GM21723 (cell line): ENCODE results near the gene MCM7.

Experiments used
- ATAC-seq: cut with Tn5 transposase; IDR thresholded peaks from one replicate; pipeline ENCODE4 v1.9.1; 2021; ENCODE audit warnings: mild to moderate bottlenecking, moderate library complexity; ENCODE audit not compliant: unreplicated experiment

The MCM7 gene

GRCh38 chr7:100075418-100075817 lies 25.8 kb downstream of the MCM7 start:
- no peak for ATAC-seq

GRCh38 chr7:100074841-100075240 lies 26.4 kb downstream of the MCM7 start:
- no peak for ATAC-seq

- ATAC-seq = no peak
Observed at GRCh38 chr7:100072462-100072861, 28.7 kb downstream of the MCM7 start.

- no peak for ATAC-seq
Observed at GRCh38 chr7:100071018-100071723, 30.0 kb downstream of the MCM7 start.

GRCh38 chr7:100069991-100070390 lies 31.2 kb downstream of the MCM7 start:
- no peak for ATAC-seq

- ATAC-seq = no peak
Observed at GRCh38 chr7:100066953-100067352, 34.2 kb downstream of the MCM7 start.

- no peak for ATAC-seq
Observed at GRCh38 chr7:100065452-100066186, 35.6 kb downstream of the MCM7 start.

- ATAC-seq = no peak
Observed at GRCh38 chr7:100064162-100064561, 37.0 kb downstream of the MCM7 start.

- ATAC-seq = no peak
Observed at GRCh38 chr7:100063376-100063775, 37.8 kb downstream of the MCM7 start.

GRCh38 chr7:100061518-100062193 lies 39.5 kb downstream of the MCM7 start:
- no peak for ATAC-seq

- ATAC-seq = no peak
Observed at GRCh38 chr7:100059251-100059739, 41.9 kb downstream of the MCM7 start.

- no peak for ATAC-seq
Observed at GRCh38 chr7:100057006-100057405, 44.2 kb downstream of the MCM7 start.

GRCh38 chr7:100053215-100053614 lies 48.0 kb downstream of the MCM7 start:
- no peak for ATAC-seq

- no peak for ATAC-seq
Observed at GRCh38 chr7:100051611-100052010, 49.6 kb downstream of the MCM7 start.

- peak; percentile 84 for ATAC-seq
Observed at GRCh38 chr7:100049441-100050291, 51.5 kb downstream of the MCM7 start, which contains the start of gene ZSCAN21. TSS of gene ZSCAN21 (plus strand) at chr7:100049774. CDS start at chr7:100057007, 7,233 bp downstream.

GRCh38 chr7:100048680-100049079 lies 52.5 kb downstream of the MCM7 start:
- no peak for ATAC-seq

GRCh38 chr7:100044718-100045117 lies 56.5 kb downstream of the MCM7 start:
- ATAC-seq = no peak
